Trophoblast cell (in vitro differentiated cells and primary cell): ENCODE results near the gene ADGRF1.
"Not testable (repeated sequence)": the region's sequence is repeated elsewhere in the genome, so short reads cannot be mapped to it uniquely, and the experiment has no call there.

Experiments used
- DNase-seq, 2 donors: peaks; one replicate each; pipeline ENCODE4 v3.0.0-alpha.2; 2016
- H2AFZ ChIP-seq: 2 replicates; pipeline ENCODE4 v1.6.1; 2013; ENCODE audit warnings: low read length, moderate library complexity, mild to moderate bottlenecking; ENCODE audit not compliant: insufficient read depth, poor library complexity
- H2AK5ac ChIP-seq: 2 replicates; pipeline ENCODE4 v1.6.1; 2013; ENCODE audit warnings: mild to moderate bottlenecking, low read length
- H2BK120ac ChIP-seq: 2 replicates; pipeline ENCODE4 v1.6.1; 2013; ENCODE audit warnings: low read length, mild to moderate bottlenecking, moderate library complexity; ENCODE audit not compliant: insufficient read depth, poor library complexity
- H2BK12ac ChIP-seq: 2 replicates; pipeline ENCODE4 v1.6.1; 2013; ENCODE audit warnings: mild to moderate bottlenecking, low read length, moderate library complexity
- H2BK5ac ChIP-seq: 2 replicates; pipeline ENCODE4 v1.6.1; 2013; ENCODE audit warnings: low read length, low read depth, moderate library complexity, mild to moderate bottlenecking; ENCODE audit not compliant: poor library complexity
- H3K14ac ChIP-seq: 2 replicates; pipeline ENCODE4 v1.6.1; 2013; ENCODE audit warnings: mild to moderate bottlenecking, low read length
- H3K18ac ChIP-seq: 2 replicates; pipeline ENCODE4 v1.6.1; 2013; ENCODE audit warnings: mild to moderate bottlenecking, low read length
- H3K23ac ChIP-seq: 2 replicates; pipeline ENCODE4 v1.6.1; 2013; ENCODE audit warnings: low read length
- H3K27ac ChIP-seq: 2 replicates; pipeline ENCODE4 v1.5.1; 2013; ENCODE audit warnings: low read depth, mild to moderate bottlenecking, inconsistent platforms, low read length, moderate library complexity
- H3K27me3 ChIP-seq: 2 replicates; pipeline ENCODE4 v1.6.1; 2013; ENCODE audit warnings: inconsistent platforms, mild to moderate bottlenecking, low read length, moderate library complexity; ENCODE audit not compliant: insufficient read depth
- H3K36me3 ChIP-seq, 2 experiments: 1 replicate in 1 of 2; 2 replicates in 1 of 2; pipeline ENCODE4 v1.6.1; 2013; ENCODE audit warnings: low read length in 2 of 2, mild to moderate bottlenecking in 2 of 2, moderate library complexity in 1 of 2; ENCODE audit not compliant: insufficient read depth in 2 of 2, control insufficient read depth in 1 of 2
- H3K4ac ChIP-seq: 2 replicates; pipeline ENCODE4 v1.6.1; 2013; ENCODE audit warnings: low read depth, mild to moderate bottlenecking, low read length, moderate library complexity
- H3K4me1 ChIP-seq, 2 experiments: 1 replicate in 1 of 2; 2 replicates in 1 of 2; pipeline ENCODE4 v1.6.1; 2013; ENCODE audit warnings: low read length in 2 of 2, mild to moderate bottlenecking in 2 of 2, moderate library complexity in 1 of 2; ENCODE audit not compliant: insufficient read depth in 2 of 2, control insufficient read depth in 1 of 2
- H3K4me2 ChIP-seq: 2 replicates; pipeline ENCODE4 v1.6.1; 2013; ENCODE audit warnings: inconsistent platforms, mild to moderate bottlenecking, low read length, moderate library complexity
- H3K4me3 ChIP-seq: 2 replicates; pipeline ENCODE4 v1.5.1; 2013; ENCODE audit warnings: mild to moderate bottlenecking, low read depth, low read length, inconsistent platforms
- H3K79me1 ChIP-seq: one replicate; pipeline ENCODE4 v1.6.1; 2013; ENCODE audit warnings: low read length
- H3K79me2 ChIP-seq: 2 replicates; pipeline ENCODE4 v1.6.1; 2013; ENCODE audit warnings: low read length, mild to moderate bottlenecking; ENCODE audit not compliant: control insufficient read depth, insufficient read depth, poor library complexity
- H3K9ac ChIP-seq: 2 replicates; pipeline ENCODE4 v1.6.1; 2013; ENCODE audit warnings: mild to moderate bottlenecking, low read length
- H3K9me3 ChIP-seq: 2 replicates; pipeline ENCODE4 v1.6.1; 2013; ENCODE audit warnings: low read depth, mild to moderate bottlenecking, control low read depth, inconsistent platforms, low read length; ENCODE audit not compliant: insufficient read depth
- H4K12ac ChIP-seq: 2 replicates; pipeline ENCODE4 v1.6.1; 2013; ENCODE audit warnings: low read depth, mild to moderate bottlenecking, low read length, moderate library complexity
- H4K8ac ChIP-seq: 2 replicates; pipeline ENCODE4 v1.6.1; 2013; ENCODE audit warnings: low read depth, mild to moderate bottlenecking, low read length, moderate library complexity
- H4K91ac ChIP-seq: one replicate; pipeline ENCODE4 v1.6.1; 2013; ENCODE audit warnings: low read depth, mild to moderate bottlenecking, low read length, moderate library complexity
- WGBS: extraction: QIAGEN DNeasy Blood & Tissue Kit; methylation state at CpG from one replicate; pipeline ENCODE4 v1.1.7; 2013; ENCODE audit warnings: missing lambda C conversion rate; ENCODE audit not compliant: insufficient read length, insufficient coverage; ENCODE audit errors: extremely low coverage; 5-methylcytosine and 5-hydroxymethylcytosine counted together

The ADGRF1 gene

GRCh38 chr6:46992391-46992790, 49.7 kb downstream of the ADGRF1 start:
- H3K27me3 ChIP-seq, H3K36me3 ChIP-seq, H3K79me1 ChIP-seq, H4K12ac ChIP-seq, H3K4me1 ChIP-seq, H3K79me2 ChIP-seq, H3K4me3 ChIP-seq, H3K9ac ChIP-seq, H3K4me2 ChIP-seq, H2AFZ ChIP-seq, H4K91ac ChIP-seq, H3K4ac ChIP-seq, DNase-seq, H3K18ac ChIP-seq, H3K23ac ChIP-seq, H3K14ac ChIP-seq, H3K27ac ChIP-seq, H2BK120ac ChIP-seq, H4K8ac ChIP-seq, H2AK5ac ChIP-seq, H2BK12ac ChIP-seq, H3K9me3 ChIP-seq, H2BK5ac ChIP-seq: not testable (repeated sequence)
- no CpG with 5 or more reads among the region's 2 CpGs for WGBS

- not testable (repeated sequence) for H3K79me2 ChIP-seq, H3K4me3 ChIP-seq, H3K9me3 ChIP-seq, H4K12ac ChIP-seq, H3K4me1 ChIP-seq, H4K91ac ChIP-seq, H2BK12ac ChIP-seq, H3K36me3 ChIP-seq, H2BK120ac ChIP-seq, H3K27ac ChIP-seq, H2BK5ac ChIP-seq, H3K27me3 ChIP-seq, H3K4ac ChIP-seq, H3K79me1 ChIP-seq, H3K14ac ChIP-seq, H2AK5ac ChIP-seq, H3K18ac ChIP-seq, H2AFZ ChIP-seq, H4K8ac ChIP-seq, H3K4me2 ChIP-seq, H3K23ac ChIP-seq, H3K9ac ChIP-seq
- peak; percentile 14 to 77 for DNase-seq
- no CpG with 5 or more reads among the region's 6 CpGs for WGBS
Observed at GRCh38 chr6:46990818-46991510, 51.2 kb downstream of the ADGRF1 start.

GRCh38 chr6:46990031-46990644, 52.0 kb downstream of the ADGRF1 start:
- peaks cover 2% of the 10 kb centered on the region for H3K79me1 ChIP-seq
- H2BK120ac ChIP-seq: no peak overlapping the region
- no peak overlapping the region for H3K4me2 ChIP-seq
- no peak for DNase-seq
- H2BK5ac ChIP-seq: no peak overlapping the region
- H3K4ac ChIP-seq: no peak overlapping the region
- H3K9ac ChIP-seq: no peak overlapping the region
- no peak overlapping the region for H4K8ac ChIP-seq
- H3K23ac ChIP-seq: no peak overlapping the region
- no peak overlapping the region for H3K27ac ChIP-seq
- H3K36me3 ChIP-seq: no peaks in the 10 kb centered on the region
- H2AFZ ChIP-seq: no peak overlapping the region
- peaks cover 0 to 3% of the 10 kb centered on the region in 2 experiments for H3K4me1 ChIP-seq
- no peak overlapping the region for H4K12ac ChIP-seq
- H3K9me3 ChIP-seq: no peaks in the 10 kb centered on the region
- H3K4me3 ChIP-seq: no peak overlapping the region
- no peak overlapping the region for H4K91ac ChIP-seq
- no peak overlapping the region for H3K14ac ChIP-seq
- H3K18ac ChIP-seq: no peak overlapping the region
- H2BK12ac ChIP-seq: peak overlapping the region; percentile 65
- H3K27me3 ChIP-seq: no peaks in the 10 kb centered on the region
- no peaks in the 10 kb centered on the region for H3K79me2 ChIP-seq
- WGBS: no CpG with 5 or more reads among the region's 6 CpGs
- no peak overlapping the region for H2AK5ac ChIP-seq

- Histone ChIP-seq H3K27ac (no peak overlapping the region), H3K79me1 (peaks cover 7% of the 10 kb centered on the region), H2AFZ (peak overlapping the region; percentile 63), H3K14ac (no peak overlapping the region), H3K36me3 (no peaks in the 10 kb centered on the region), H3K18ac (no peak overlapping the region), H2BK5ac (no peak overlapping the region), H3K9ac (no peak overlapping the region), H3K4me1 (peaks cover under 1 to 7% of the 10 kb centered on the region in 2 experiments), H3K9me3 (no peaks in the 10 kb centered on the region), H3K23ac (no peak overlapping the region), H2BK12ac (peak overlapping the region; percentile 9), H4K12ac (no peak overlapping the region), H2BK120ac (peak overlapping the region; percentile 37), H4K91ac (no peak overlapping the region), H3K4me2 (no peak overlapping the region), H3K79me2 (no peaks in the 10 kb centered on the region), H2AK5ac (no peak overlapping the region), H3K27me3 (no peaks in the 10 kb centered on the region), H4K8ac (no peak overlapping the region), H3K4me3 (no peak overlapping the region), H3K4ac (no peak overlapping the region)
- WGBS: no CpG with 5 or more reads among the region's 3 CpGs
- no peak for DNase-seq
Observed at GRCh38 chr6:46989398-46989797, 52.7 kb downstream of the ADGRF1 start.
